DOHH2 (cell line): ENCODE results near the gene RSBN1L.

Source experiments
- H3F3A ChIP-seq: fragments of 200-600 bp; sonication (generic), shearing (Covaris generic); 2 replicates; pipeline ENCODE4 v1.6.0; 2016; ENCODE audit warnings: antibody characterized with exemption, mild to moderate bottlenecking; ENCODE audit not compliant: control insufficient read depth, insufficient read depth
- H3K27ac ChIP-seq: fragments of 200-600 bp; sonication (generic); 2 replicates; pipeline ENCODE4 v1.5.1; 2014; ENCODE audit warnings: low read depth, mild to moderate bottlenecking, low read length, moderate library complexity
- H3K27me3 ChIP-seq: fragments of 200-600 bp; sonication (generic); 2 replicates; pipeline ENCODE4 v1.6.1; 2014; ENCODE audit warnings: mild to moderate bottlenecking, low read length, mixed read lengths; ENCODE audit not compliant: control insufficient read depth
- H3K36me3 ChIP-seq: fragments of 200-600 bp; sonication (generic); 2 replicates; pipeline ENCODE4 v1.6.1; 2014; ENCODE audit warnings: mild to moderate bottlenecking, low read length, moderate library complexity, mixed read lengths; ENCODE audit not compliant: control insufficient read depth
- H3K4me1 ChIP-seq: fragments of 200-600 bp; sonication (generic); 2 replicates; pipeline ENCODE4 v1.6.1; 2014; ENCODE audit warnings: mild to moderate bottlenecking, low read length, mixed read lengths; ENCODE audit not compliant: control insufficient read depth
- H3K4me2 ChIP-seq: fragments of 200-600 bp; sonication (generic); 2 replicates; pipeline ENCODE4 v1.6.0; 2014; ENCODE audit warnings: mild to moderate bottlenecking, low read length, moderate library complexity
- H3K4me3 ChIP-seq: fragments of 200-600 bp; sonication (generic); 2 replicates; pipeline ENCODE4 v1.5.1; 2014; ENCODE audit warnings: mild to moderate bottlenecking, low read length, mixed read lengths
- H3K79me2 ChIP-seq: fragments of 200-600 bp; sonication (generic); 2 replicates; pipeline ENCODE4 v1.6.1; 2014; ENCODE audit warnings: mild to moderate bottlenecking, low read length, mixed read lengths; ENCODE audit not compliant: control insufficient read depth
- H3K9me2 ChIP-seq: fragments of 200-600 bp; sonication (generic); replicated peaks from 2 replicates; pipeline ENCODE4 v1.6.1; 2014; ENCODE audit warnings: mild to moderate bottlenecking, low read length, mixed read lengths; ENCODE audit not compliant: control insufficient read depth
- H3K9me3 ChIP-seq: fragments of 200-600 bp; sonication (generic); 2 replicates; pipeline ENCODE4 v1.6.1; 2014; ENCODE audit warnings: antibody characterized with exemption, low read length, mixed read lengths; ENCODE audit not compliant: control insufficient read depth, insufficient read depth
- H4K20me1 ChIP-seq: fragments of 200-600 bp; sonication (generic); 2 replicates; pipeline ENCODE4 v1.6.0; 2014; ENCODE audit warnings: low read depth, mild to moderate bottlenecking, antibody characterized with exemption, low read length, moderate library complexity; ENCODE audit not compliant: control insufficient read depth, insufficient read depth
- CTCF ChIP-seq: fragments of 200-600 bp; sonication (generic); IDR thresholded peaks from one replicate; pipeline ENCODE4 v1.5.1; 2014; ENCODE audit warnings: antibody characterized with exemption, mild to moderate bottlenecking, low read depth, low read length; ENCODE audit not compliant: poor library complexity, severe bottlenecking
- EZH2phosphoT487 ChIP-seq: fragments of 200-600 bp; sonication (generic); IDR thresholded peaks from 2 replicates; pipeline ENCODE4 v1.6.1; 2017; ENCODE audit warnings: borderline replicate concordance, mild to moderate bottlenecking, antibody characterized with exemption, low read length, moderate library complexity, mixed read lengths

Gene RSBN1L

GRCh38 chr7:77796960-77797359 is 100.7 kb downstream of the RSBN1L start:
- H3K36me3 ChIP-seq, result peaks cover 67% of the 10 kb centered on the region
- no peaks in the 10 kb centered on the region for H3K27me3 ChIP-seq
- H3F3A ChIP-seq, result peaks cover 13% of the 10 kb centered on the region
- peak overlapping the region; percentile 96 for H3K4me2 ChIP-seq
- peak overlapping the region; percentile 90 for H3K4me3 ChIP-seq
- H3K9me2 ChIP-seq, result no peaks in the 10 kb centered on the region
- peaks cover 45% of the 10 kb centered on the region for H3K4me1 ChIP-seq
- peaks cover 29% of the 10 kb centered on the region for H4K20me1 ChIP-seq
- peaks cover 80% of the 10 kb centered on the region for H3K79me2 ChIP-seq
- H3K27ac ChIP-seq, result peak overlapping the region; percentile 65; the same call in 1 of the 2 replicates
- TF ChIP-seq CTCF (no peak), EZH2phosphoT487 (no peak)
- H3K9me3 ChIP-seq, result no peaks in the 10 kb centered on the region

- H4K20me1 ChIP-seq, result peaks cover 30% of the 10 kb centered on the region
- H3K9me3 ChIP-seq, result no peaks in the 10 kb centered on the region
- H3K9me2 ChIP-seq, result no peaks in the 10 kb centered on the region
- H3K36me3 ChIP-seq, result peaks cover 64% of the 10 kb centered on the region
- H3K79me2 ChIP-seq, result peaks cover 89% of the 10 kb centered on the region
- TF ChIP-seq CTCF, result no peak
- TF ChIP-seq EZH2phosphoT487, result no peak
- peak overlapping the region; percentile 65 for H3K27ac ChIP-seq
- H3F3A ChIP-seq, result peaks cover 14% of the 10 kb centered on the region
- H3K4me2 ChIP-seq, result peak overlapping the region; percentile 96
- peaks cover 54% of the 10 kb centered on the region for H3K4me1 ChIP-seq
- H3K4me3 ChIP-seq, result peak overlapping the region; percentile 90
- no peaks in the 10 kb centered on the region for H3K27me3 ChIP-seq
Measured at GRCh38 chr7:77797734-77798393, 101.6 kb downstream of the RSBN1L start.

GRCh38 chr7:77798394-77799077 is 102.3 kb downstream of the RSBN1L start, which contains the start of the genes PHTF2 and TMEM60:
TSS of gene PHTF2 (plus strand) at chr7:77798773.
TSS of gene TMEM60 (minus strand) at chr7:77798434. CDS start at chr7:77794373, 4,061 bp downstream.
- Histone ChIP-seq H3K9me2 (no peaks in the 10 kb centered on the region), H3K4me3 (peak within 1 kb of the TSS; percentile 90), H3K36me3 (peaks cover 67% of the 10 kb centered on the region), H3K79me2 (peaks cover 95% of the 10 kb centered on the region), H3K4me1 (peaks cover 61% of the 10 kb centered on the region), H3K9me3 (no peaks in the 10 kb centered on the region), H3K27ac (peak within 1 kb of the TSS; percentile 65), H3K27me3 (no peaks in the 10 kb centered on the region), H3K4me2 (peak within 1 kb of the TSS; percentile 96), H4K20me1 (peaks cover 32% of the 10 kb centered on the region), H3F3A (peaks cover 20% of the 10 kb centered on the region)
- TF ChIP-seq EZH2phosphoT487 (no peak), CTCF (peak; percentile 64)
